ENCODE data around the gene EIF3A.

- TF ChIP-seq EZH2 (IDR thresholded peaks at IDR 0.05; ENCODE audit: insufficient read depth, low read length) (no peak), CTCF (IDR thresholded peaks at IDR 0.05; ENCODE audit: insufficient read depth, low read depth, low read length) (no peak)
These were observed 49.0 kb downstream of the EIF3A start for GRCh38 chr10:119031496-119032059.

All from astrocyte (in vitro differentiated cells and primary cell).